Stimulated activated CD4-positive, alpha-beta T cell treated with anti-CD3 and anti-CD28 coated beads, Interleukin-12 subunit alpha, Interleukin-12 subunit beta, amount 100 ng/mL, for 4 hours (primary cell): ENCODE results near the gene FAM47E.
"Not testable (repeated sequence)": the region's sequence is repeated elsewhere in the genome, so short reads cannot be mapped to it uniquely, and the experiment has no call there.

Experiments used
- DNase-seq: peaks from one replicate; pipeline ENCODE4 v3.0.0-alpha.2; 2020

The FAM47E gene

GRCh38 chr4:76270244-76271175 is 19.0 kb downstream of the FAM47E start:
- no peak for DNase-seq

DNA sequence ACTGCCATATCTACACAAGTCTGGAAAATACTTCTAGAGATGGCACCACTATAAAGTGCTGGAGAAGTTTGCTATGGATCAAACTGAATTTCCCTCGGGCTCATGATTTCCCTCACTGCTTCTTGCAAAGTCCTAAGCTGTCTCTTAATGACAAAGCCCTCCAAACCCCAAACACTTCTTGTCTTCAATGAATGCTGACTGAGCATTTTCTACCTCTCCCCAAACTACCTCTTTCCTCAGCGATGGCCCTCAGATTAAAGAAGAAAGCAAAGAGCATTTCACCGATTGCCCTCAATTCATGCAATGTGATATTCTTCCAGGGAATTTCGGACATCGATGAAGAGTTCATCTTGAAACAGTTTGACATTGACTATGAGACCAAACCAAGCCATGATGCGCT is 19.7 kb downstream of the FAM47E start:
- DNase-seq = no peak

- no peak for DNase-seq
These were observed 20.6 kb downstream of the FAM47E start for GRCh38 chr4:76272073-76272472.

GRCh38 chr4:76272582-76272981 is 21.1 kb downstream of the FAM47E start:
- DNase-seq = no peak

GRCh38 chr4:76272999-76273398 is 21.5 kb downstream of the FAM47E start:
- no peak for DNase-seq

DNA sequence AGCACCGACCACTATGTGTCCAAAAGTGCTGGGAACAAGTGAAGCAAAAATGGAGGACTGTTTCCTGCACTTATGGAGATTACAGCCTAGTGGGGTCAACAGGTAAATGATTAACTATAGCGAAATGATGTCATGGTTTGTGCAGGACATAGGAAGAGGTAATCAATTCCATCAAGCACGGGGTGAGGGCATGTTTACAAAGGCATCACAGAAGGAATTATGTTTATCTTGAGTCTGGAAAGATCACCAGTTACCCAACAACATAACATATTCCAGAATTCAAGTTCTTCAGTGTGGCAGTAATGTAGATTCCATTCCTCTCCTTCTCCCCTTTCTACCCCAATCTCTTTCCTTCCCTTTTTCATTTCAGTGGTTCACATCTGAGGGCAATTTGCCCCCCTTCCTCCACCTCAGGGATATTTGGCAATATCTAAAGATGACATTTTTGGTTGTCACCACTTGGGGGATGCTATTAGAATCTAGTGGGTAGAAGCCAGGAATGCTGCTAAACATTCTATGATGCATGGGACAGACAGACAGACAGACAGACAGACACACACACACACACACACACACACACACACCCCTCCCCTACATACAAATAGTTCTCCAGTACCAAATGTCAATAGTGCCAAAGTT is 24.1 kb downstream of the FAM47E start:
- DNase-seq = no peak

DNA sequence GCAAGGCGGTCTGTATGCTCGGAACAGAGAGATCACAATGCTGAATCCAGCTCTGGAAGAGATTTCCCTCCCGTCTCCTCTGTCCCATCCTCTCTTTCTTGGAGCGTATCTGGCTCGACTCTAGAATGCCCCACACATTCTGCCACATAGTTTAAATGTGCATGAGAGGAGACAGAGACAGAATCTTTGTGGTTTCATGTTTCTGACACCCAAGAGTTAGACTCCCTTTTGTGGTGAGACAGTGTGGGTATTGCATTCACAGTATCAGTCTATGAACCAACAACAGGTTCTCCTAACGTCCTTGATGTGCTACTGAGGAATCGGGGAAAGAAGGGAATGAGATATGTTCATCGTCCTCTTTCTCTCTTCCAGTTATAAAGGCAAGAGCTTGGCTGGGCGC is 25.3 kb downstream of the FAM47E start:
- no peak for DNase-seq

DNA sequence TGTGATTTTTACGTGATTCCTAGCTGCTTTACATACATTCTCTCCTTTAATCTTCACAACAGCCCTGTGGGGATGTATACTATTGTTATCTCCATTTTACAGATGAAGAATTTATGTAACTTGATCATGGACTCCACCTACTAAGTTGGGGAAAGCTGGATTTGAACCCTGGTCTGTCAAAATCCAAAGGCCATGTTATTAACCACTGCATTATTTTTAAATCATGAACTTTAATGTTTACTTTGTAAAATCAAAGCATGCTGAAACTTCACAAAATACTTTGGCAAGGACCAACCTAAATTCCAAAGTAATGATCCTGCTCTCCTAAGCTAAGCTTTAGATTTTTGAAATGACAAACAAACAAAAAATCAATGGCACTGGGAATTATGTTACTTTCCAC is 26.1 kb downstream of the FAM47E start:
- DNase-seq = no peak

DNA sequence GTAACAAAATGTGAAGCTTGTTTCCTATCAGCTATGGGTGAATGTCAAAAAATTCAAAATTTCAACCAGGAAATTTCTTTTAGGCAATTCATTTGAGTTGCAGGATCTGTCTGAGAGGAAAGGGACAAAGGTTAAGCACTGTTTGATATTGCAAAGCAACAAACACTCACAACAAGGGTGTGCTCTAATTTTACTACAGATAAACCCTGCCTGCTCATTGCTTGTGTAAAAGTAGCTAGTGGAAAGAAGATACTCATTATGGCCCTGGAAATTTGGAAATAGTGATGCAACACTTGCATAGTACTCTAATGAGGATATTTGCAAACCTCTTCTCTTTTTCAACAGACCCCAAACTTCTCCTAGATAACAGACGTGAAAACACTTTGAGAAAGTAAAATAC is 27.1 kb downstream of the FAM47E start:
- DNase-seq = no peak

DNA sequence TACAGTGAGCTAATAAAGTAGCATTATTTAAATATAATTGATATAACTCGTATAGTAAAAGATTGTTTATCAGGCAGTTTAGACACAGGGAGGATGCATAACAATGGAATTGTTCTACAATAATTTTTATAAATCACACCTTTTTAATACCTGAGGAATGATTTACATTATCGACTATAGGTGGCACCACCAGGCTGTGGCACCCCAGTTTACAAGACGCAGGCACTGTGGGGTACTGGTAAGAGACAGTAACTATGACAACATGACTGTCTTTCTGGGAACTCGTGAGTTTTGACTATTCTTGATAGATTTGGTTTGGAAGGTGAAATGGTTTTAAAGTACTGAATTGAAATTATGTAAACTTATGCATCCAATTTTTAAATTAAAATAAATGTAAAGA is 27.9 kb downstream of the FAM47E start:
- peak; percentile 7 for DNase-seq

GRCh38 chr4:76280488-76281441 is 29.2 kb downstream of the FAM47E start:
- DNase-seq = no peak

- DNase-seq = not testable (repeated sequence)
These were observed 30.1 kb downstream of the FAM47E start for GRCh38 chr4:76281594-76281993.

DNA sequence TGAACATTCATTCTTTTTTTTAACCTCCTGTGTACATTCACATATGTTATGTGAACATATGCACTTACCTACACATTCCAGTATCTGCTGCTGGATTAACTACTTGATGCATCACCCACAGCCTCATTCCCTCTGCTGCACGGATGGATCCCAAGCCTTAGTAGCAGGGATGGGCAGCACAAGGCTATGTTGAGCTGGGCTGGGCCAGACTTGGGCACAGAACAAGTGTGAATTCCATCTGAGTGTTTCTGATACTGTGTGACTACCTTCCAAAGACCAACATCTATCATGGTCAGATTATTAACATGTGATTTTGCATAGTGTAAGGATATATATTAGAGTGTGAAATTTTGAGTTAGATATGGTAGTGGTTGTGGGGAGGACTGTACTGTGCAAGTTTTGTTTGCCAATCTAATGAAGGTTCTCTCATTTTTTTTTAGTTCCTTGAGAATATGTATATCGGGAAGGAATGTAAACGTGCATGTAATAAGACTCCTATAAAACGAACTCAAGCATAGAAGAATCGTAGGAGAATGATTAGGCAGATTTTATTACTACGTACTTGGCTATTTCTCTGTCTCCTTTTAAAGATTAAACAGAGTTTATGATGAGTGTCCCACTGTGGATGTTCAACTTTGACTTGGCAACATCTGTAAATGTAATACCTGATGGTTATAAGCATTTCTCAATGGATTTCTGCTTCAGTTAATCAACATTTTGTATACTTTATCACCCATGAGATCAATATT is 31.6 kb downstream of the FAM47E start:
- DNase-seq = no peak

- no peak for DNase-seq
These were observed 32.4 kb downstream of the FAM47E start for GRCh38 chr4:76283900-76284299.

GRCh38 chr4:76287811-76288210 is 36.3 kb downstream of the FAM47E start:
- not testable (repeated sequence) for DNase-seq

- no peak for DNase-seq
These were observed 41.2 kb downstream of the FAM47E start for GRCh38 chr4:76292730-76293129.

GRCh38 chr4:76293772-76294171 is 42.3 kb downstream of the FAM47E start:
- no peak for DNase-seq

GRCh38 chr4:76296286-76296820 is 44.8 kb downstream of the FAM47E start:
- DNase-seq = no peak

- no peak for DNase-seq
These were observed 46.7 kb downstream of the FAM47E start for GRCh38 chr4:76298227-76298626.

- DNase-seq = no peak
These were observed 48.5 kb downstream of the FAM47E start for GRCh38 chr4:76300012-76300411.

- no peak for DNase-seq
These were observed 49.7 kb downstream of the FAM47E start for GRCh38 chr4:76301068-76301774.
